Stomach (tissue), 4 donors: ENCODE results near the gene GRM4.

ENCODE experiments used
- CTCF ChIP-seq, 7 experiments: fragments of 450-650 bp in 4 of 7; fragments of 200-600 bp in 3 of 7; sonication (generic) in 3 of 7; IDR thresholded peaks; one replicate each; pipeline ENCODE4 v1.5.1; 2016 to 2019; ENCODE audit warnings: antibody characterized with exemption in 7 of 7, control low read depth in 2 of 7, mild to moderate bottlenecking in 1 of 7
- EP300 ChIP-seq: sonication (generic); formaldehyde crosslinking; IDR thresholded peaks from one replicate; pipeline ENCODE4 v1.6.1; 2017; ENCODE audit warnings: antibody characterized with exemption
- POLR2A ChIP-seq, 4 donors: fragments of 450-650 bp; IDR thresholded peaks; one replicate each; pipeline ENCODE4 v1.6.1; 2016; ENCODE audit warnings: antibody characterized with exemption in 4 of 4, control low read depth in 2 of 4, mild to moderate bottlenecking in 1 of 4, moderate library complexity in 1 of 4
- POLR2AphosphoS5 ChIP-seq, 3 donors: sonication (generic); formaldehyde crosslinking; IDR thresholded peaks; one replicate each; pipeline ENCODE4 v1.6.1; 2016; ENCODE audit warnings: antibody characterized with exemption in 3 of 3

DNA sequence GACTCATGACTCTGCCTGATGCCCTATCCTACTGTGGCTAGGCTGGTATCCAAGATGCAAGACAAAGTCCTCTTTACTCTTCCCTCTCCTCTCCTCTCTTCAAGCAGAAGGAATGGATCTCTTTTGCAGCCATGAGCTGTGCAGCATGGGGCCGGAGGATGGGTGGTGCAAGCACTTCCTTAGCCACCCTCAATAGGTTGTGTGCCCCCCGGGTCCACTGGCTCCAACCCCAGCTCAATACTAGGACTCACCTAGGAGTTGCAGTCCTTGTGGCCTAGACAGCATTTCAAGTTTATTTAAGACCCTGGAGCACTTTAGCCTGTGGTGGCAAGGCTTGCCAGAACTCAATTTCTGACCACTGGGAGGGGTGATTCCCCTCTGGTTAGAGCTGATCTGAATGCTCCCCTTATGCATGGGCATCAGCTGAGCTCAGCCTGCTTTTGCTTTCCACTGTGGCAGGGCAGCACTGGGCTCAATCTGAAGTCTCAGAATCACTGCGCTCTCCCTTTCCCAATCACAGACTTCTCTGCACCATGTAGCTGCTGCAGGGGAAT, 29.0 kb upstream of the GRM4 start:
- TF ChIP-seq POLR2A (IDR thresholded peaks at IDR 0.05) (no peak), CTCF (IDR thresholded peaks at IDR 0.05) (no peak), EP300 (no peak), POLR2AphosphoS5 (IDR thresholded peaks at IDR 0.05) (no peak)
